ENCODE data around the gene AQP11.
"Not testable (repeated sequence)": the region's sequence is repeated elsewhere in the genome, so short reads cannot be mapped to it uniquely, and the experiment has no call there.

Gene AQP11

DNA sequence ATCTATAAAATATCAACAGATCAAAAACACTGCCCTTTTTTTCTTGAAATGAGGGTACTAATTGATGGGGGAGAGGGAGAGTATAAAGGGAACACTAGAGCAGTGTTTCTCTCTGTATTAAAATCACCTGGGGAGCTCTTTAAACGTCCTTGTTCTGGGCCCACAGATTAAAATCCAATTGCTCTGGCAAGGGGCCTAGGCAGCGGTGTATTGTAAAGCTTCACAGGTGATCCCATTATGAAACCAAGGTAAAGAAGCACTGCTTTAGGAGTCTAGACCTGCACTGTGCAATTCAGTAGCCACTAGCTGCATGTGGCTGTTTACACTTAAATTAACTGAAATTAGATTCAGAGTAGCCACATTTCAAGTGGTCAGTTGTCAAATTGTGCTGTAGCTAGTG, 3.0 kb downstream of the AQP11 start:
- DNase-seq (ENCODE audit: low read depth in 1 of 2, low spot score in 1 of 2): no peak

DNA sequence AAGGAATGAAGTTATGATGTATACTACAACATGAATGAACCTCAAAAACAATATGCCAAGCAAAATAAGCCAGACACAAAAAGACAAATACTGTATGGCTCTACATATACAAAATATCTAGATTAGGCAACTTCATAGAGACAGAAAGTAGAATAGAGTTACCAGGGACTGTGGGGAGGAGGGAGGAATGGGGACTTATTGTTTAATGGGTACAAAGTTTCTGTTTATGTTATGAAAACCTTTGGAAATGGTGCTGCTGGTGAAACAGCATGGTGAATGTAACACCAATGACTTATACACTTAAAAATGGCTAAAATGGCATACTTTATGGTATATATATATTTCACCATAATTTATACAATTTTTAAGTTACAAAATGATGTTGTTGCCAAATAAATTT, 4.1 kb downstream of the AQP11 start:
- no peak for DNase-seq (ENCODE audit: low read depth in 1 of 2, low spot score in 1 of 2)

- no peak for DNase-seq (ENCODE audit: low read depth in 1 of 2, low spot score in 1 of 2)
These were observed 6.9 kb downstream of the AQP11 start for GRCh38 chr11:77596626-77597025.

- no peak for DNase-seq (ENCODE audit: low read depth in 1 of 2, low spot score in 1 of 2)
These were observed 8.4 kb downstream of the AQP11 start for GRCh38 chr11:77598195-77598594.

DNA sequence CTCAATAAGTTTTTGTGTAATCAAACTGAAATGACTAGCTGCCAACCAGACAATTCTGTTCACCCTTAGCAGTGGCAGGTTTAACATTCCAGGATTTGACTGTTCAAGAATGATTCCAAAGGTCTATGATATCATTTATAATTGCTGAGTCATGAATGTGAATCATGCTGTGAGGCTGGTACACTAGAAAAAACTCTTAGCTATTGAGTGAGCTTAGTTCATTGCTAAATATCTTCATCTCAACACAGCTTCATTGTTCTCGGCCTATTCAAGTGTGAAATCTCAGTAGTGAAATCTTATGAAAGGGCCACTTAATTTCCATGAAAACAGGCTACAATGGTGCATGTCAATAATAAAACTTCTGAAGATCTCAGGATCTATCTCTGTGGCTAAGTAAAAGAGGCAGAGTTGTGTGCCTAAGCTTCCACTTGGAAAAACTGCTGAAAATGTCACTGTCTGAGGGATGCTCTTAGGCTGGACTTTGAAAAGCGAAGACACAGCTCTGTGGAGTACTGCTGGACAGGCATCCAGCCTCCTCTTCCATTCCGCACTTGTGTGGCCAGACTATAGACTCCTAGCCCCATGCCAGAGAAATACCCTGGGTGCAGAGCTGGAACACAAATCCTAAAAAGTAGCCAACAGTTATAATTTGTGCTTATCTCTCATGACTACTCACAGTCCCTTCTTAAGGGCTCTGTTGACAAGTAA, 12.8 kb downstream of the AQP11 start:
- no peak for DNase-seq (ENCODE audit: low read depth in 1 of 2, low spot score in 1 of 2)

DNA sequence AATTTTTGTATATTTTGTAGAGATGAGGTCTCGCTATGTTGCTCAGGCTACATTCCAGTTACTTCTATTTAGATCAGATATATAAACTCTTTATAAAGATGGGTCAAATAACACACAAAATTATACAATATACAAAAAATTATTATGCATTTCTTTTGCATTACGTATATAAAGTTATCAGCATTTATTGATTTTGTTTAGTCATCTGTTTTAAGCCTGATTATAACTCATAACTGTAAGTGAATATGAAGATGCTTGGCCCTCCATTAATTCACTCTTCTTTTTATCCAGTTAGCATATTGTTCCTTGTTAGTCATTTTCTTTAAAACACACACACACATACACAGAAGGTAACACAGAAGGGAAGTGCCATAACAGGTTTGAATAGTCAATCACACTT, 14.5 kb downstream of the AQP11 start:
- DNase-seq (ENCODE audit: low read depth in 1 of 2, low spot score in 1 of 2): no peak

- no peak for DNase-seq (ENCODE audit: low read depth in 1 of 2, low spot score in 1 of 2)
These were observed 19.5 kb downstream of the AQP11 start for GRCh38 chr11:77609234-77609633.

DNA sequence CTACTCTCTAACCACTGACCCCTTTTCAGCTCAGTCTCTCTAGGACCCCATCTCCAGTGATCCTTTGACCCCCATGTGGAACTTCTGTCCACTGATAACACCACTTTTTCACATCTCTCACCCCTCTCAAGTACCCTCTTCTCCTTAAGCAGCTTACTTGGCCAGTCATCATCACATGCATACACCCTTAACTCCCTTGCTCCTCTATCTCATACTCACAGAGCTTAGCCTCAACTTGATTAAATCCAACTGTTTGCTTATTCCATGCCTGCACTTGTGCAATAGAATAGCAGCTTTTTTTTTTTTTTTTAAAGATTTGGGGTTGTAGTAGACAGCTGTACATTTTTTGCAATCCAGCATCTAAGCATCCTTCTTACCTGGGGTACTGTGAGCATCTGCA, 22.2 kb downstream of the AQP11 start:
- no peak for DNase-seq (ENCODE audit: low read depth in 1 of 2, low spot score in 1 of 2)

DNA sequence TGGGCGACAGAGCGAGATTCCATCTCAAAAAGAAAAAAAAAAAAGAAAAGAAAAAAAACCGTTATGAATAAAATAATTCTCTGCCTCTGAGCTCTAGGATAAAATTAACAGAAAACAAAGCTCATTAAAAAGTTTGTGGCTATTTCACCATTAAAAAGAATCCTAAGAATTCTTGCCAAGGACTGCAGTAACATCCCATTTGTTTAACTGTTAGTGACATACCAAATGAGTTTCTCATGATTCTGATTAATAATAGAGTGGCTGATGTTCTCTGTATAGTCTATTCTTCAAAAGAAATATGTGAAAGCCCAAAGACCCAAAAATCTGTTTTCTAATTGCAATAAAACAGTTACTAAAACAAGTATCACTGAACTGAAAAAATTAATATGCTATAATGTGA, 28.1 kb downstream of the AQP11 start:
- DNase-seq (ENCODE audit: low read depth in 1 of 2, low spot score in 1 of 2): no peak

DNA sequence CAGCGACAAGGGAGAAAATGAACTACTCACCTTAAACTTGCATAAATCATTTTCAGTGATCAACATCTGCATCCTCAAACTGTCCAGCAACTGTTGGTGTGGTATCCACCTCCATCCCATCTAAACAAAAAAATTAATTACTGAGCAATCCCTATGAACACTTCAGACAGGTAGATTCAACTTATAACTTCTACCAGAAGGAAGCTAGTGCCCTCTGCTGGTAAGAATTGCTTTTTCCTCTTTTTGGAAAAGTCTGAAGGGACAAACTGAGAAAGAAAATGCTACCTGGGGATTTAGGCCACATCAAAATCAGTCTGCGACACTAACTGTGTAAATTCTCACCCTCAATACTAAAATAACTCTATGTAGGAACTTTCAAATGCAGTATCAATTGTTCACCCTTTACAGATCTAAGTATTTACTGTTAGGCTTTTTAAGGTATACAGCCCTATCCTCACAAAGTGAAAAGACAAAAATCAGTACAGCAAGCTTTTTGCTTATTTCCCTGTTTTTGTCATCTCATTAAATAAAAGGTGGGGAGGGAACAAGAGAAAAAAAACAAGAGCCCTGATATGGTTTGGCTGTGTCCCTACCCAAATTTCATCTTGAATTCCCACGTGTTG, 29.9 kb downstream of the AQP11 start:
- DNase-seq (ENCODE audit: low read depth in 1 of 2, low spot score in 1 of 2): no peak

- no peak for DNase-seq (ENCODE audit: low read depth in 1 of 2, low spot score in 1 of 2)
These were observed 40.5 kb downstream of the AQP11 start for GRCh38 chr11:77630157-77630710.

GRCh38 chr11:77633926-77634325, 44.2 kb downstream of the AQP11 start:
- not testable (repeated sequence) for DNase-seq (ENCODE audit: low read depth in 1 of 2, low spot score in 1 of 2)

DNA sequence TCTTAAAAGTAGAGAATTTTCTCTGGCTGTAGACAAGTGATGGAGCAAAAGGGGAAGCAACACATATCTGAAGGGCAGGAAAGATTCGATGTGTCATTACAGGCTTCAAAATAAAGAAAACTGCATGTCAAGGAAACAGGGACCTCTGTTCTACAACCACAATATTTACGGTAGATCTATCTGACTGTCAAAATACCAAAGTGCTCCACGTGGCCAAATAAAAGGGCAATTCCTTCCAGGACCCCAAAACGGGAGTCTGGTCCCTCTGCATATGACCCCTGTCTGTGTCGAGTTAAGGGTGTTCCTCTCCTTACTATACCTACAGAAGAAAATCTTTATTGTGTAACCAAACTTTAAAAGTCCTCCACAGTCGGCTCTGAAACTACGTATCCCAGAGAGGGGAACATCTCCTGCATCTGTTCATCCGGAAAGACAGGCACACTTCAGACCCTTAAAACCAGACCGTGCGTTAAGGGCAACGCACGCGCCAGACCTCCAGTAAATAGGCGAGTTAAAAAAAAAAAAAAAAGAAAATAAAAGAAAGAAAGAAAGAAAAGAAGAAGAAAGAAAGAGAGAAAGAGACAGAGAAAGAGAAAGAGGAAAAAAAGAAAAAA, 47.1 kb downstream of the AQP11 start:
- no peak for DNase-seq (ENCODE audit: low read depth in 1 of 2, low spot score in 1 of 2)

GRCh38 chr11:77637345-77638165, 47.8 kb downstream of the AQP11 start, which contains the start of gene CLNS1A:
CLNS1A (minus strand) TSS chr11:77637794; CDS start chr11:77637714, 80 bp downstream.
- DNase-seq (ENCODE audit: low read depth in 1 of 2, low spot score in 1 of 2): peak; percentile 53 to 67

- DNase-seq (ENCODE audit: low read depth in 1 of 2, low spot score in 1 of 2): no peak
These were observed 52.5 kb downstream of the AQP11 start for GRCh38 chr11:77642228-77642627.

- no peak for DNase-seq (ENCODE audit: low read depth in 1 of 2, low spot score in 1 of 2)
These were observed 55.1 kb downstream of the AQP11 start for GRCh38 chr11:77644887-77645286.

DNA sequence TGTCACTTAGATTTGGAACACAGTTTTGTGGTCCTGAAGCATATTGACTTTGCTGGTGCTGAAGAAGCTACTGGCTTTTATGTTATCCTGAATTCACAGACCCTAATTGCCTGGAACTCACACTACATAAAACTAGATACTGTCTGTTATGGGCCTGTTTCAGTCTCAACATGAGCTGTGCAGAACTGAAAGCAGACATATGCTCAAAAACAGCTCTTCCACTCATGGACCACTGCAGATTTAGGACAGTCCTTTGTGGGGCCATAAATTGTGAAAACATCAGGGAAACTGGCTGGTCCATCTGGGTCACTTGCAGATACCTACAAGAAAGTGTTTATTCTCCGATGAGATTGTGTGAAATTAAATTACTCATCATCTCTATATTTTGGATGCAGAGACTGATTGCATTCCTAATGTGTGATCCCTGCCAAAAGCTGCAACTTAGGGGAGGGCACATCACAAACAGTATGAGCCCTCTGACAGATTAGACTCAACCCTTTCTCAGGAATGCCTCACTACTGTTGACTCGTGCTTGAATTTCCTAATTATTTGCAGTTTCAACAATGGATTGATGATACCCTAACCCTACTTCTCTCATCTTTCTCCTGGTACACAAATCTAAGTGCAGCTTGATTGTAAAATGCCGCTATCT, 58.0 kb downstream of the AQP11 start:
- no peak for DNase-seq (ENCODE audit: low read depth in 1 of 2, low spot score in 1 of 2)

GRCh38 chr11:77650123-77650522, 60.4 kb downstream of the AQP11 start:
- DNase-seq (ENCODE audit: low read depth in 1 of 2, low spot score in 1 of 2): no peak

- DNase-seq (ENCODE audit: low read depth in 1 of 2, low spot score in 1 of 2): no peak
These were observed 65.1 kb downstream of the AQP11 start for GRCh38 chr11:77654770-77655434.

DNA sequence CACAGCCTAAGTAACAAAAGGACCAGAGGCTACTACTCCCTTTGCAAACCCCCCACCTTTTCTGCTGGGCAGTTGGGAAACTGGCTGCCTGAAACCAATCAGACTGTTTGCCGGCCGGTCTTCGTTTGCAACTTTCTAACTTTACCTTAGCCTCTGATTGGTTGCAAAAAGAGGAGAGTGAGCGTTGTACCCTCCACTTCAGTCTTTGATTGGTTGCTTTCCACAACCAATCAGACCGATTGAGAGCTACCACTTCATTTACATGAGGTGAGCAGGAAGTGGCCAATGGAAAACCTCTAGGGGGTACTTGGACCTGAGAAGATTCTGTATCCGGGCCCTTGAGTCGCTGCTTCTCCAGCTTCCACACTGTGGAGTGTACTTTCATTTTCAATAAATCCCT, 66.6 kb downstream of the AQP11 start:
- DNase-seq (ENCODE audit: low read depth in 1 of 2, low spot score in 1 of 2): no peak
